ENCODE data around the gene CACNA2D2.

DNA sequence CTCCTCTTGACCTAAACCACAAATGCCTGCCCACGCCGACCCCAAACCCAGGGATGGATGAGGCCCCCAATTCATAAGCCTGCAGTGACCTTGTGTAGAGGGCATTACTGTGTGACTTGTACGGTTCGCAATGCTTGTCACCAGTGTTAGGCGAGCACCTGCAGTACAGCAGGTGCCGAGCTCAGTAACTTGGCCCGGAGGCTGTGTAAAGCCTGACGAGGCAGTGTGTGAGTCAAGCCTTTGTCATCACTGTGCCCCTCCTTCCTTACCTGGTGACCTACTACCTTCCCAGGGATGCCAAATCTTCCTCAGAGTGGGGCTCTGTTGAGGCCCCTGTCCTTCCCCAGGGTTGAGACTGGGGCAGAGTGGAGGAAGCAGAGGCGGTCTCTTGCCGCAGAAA is 106.9 kb downstream of the CACNA2D2 start:
- TF ChIP-seq, protein P1, sequence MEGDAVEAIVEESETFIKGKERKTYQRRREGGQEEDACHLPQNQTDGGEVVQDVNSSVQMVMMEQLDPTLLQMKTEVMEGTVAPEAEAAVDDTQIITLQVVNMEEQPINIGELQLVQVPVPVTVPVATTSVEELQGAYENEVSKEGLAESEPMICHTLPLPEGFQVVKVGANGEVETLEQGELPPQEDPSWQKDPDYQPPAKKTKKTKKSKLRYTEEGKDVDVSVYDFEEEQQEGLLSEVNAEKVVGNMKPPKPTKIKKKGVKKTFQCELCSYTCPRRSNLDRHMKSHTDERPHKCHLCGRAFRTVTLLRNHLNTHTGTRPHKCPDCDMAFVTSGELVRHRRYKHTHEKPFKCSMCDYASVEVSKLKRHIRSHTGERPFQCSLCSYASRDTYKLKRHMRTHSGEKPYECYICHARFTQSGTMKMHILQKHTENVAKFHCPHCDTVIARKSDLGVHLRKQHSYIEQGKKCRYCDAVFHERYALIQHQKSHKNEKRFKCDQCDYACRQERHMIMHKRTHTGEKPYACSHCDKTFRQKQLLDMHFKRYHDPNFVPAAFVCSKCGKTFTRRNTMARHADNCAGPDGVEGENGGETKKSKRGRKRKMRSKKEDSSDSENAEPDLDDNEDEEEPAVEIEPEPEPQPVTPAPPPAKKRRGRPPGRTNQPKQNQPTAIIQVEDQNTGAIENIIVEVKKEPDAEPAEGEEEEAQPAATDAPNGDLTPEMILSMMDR (conservative IDR thresholded peaks at IDR 0.05 in 1 of 2, IDR thresholded peaks at IDR 0.05 in 1 of 2; ENCODE audit: low read depth in 1 of 2, low read length in 2 of 2): no peak
- no peak for TF ChIP-seq EZH2 (IDR thresholded peaks at IDR 0.05; ENCODE audit: low read length, missing control alignments)

All from fibroblast of lung (primary cell).